ENCODE data around the gene PSMC1. TPM values are rescaled to one million over a fixed set of nuclear protein-coding genes. Genes with fewer than 3 reads are reported as not detected.

The PSMC1 gene
- total RNA-seq, 2 donors from 2014 or later = 108 to 122 TPM

DNA sequence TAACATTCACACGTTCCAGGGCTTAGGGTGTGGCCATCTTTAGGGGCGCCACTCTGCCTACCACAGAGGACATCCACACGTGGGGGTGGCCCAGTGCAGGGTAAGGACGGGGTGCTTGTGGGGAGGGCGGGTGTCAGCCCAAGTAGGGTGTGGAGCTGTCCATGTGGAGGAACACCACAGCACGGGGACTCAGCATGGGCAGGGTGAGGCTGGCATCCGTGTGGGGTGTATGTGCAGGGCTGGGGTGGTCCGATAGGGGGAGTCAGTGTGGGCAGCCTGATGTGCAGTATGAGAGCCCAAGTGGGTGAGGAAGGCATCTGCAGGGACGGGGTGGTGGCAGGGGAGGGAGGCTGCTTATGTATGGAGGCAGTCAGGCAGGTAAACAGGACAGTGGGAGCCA, 17.7 kb downstream of the PSMC1 start:
- Mint-ChIP-seq H3K27ac (no peak overlapping the region), H3K9me3 (no peaks in the 10 kb centered on the region), H3K36me3 (ENCODE audit: low read depth) (peaks cover 70% of the 10 kb centered on the region), H3K4me3 (no peak overlapping the region), H3K4me1 (peaks cover 4% of the 10 kb centered on the region), H3K27me3 (ENCODE audit: insufficient read depth) (no peaks in the 10 kb centered on the region)
- no peak overlapping the region for H3K4me3 ChIP-seq (ENCODE audit: low read length)
- no peaks in the 10 kb centered on the region for H3K4me1 ChIP-seq (ENCODE audit: control insufficient read depth, insufficient read depth, low read length)
- peaks cover 60% of the 10 kb centered on the region for H3K36me3 ChIP-seq (ENCODE audit: control insufficient read depth, insufficient read depth, low read length)
- peak; percentile 82 for DNase-seq
- H3K9ac ChIP-seq (ENCODE audit: extremely low read depth, low read length, poor library complexity, severe bottlenecking) = no peak overlapping the region
- H3K9me3 ChIP-seq (ENCODE audit: control insufficient read depth, low read length) = no peaks in the 10 kb centered on the region
- 91 to 97% methylated on average over 7 to 9 of the region's 9 CpGs for WGBS, 2 experiments (ENCODE audit: insufficient coverage in 1 of 2, insufficient read length in 1 of 2)
- peak; percentile 49 for TF ChIP-seq CTCF (conservative IDR thresholded peaks at IDR 0.05)
- no peak overlapping the region for H3K27ac ChIP-seq (ENCODE audit: low read depth, low read length)
- H3K27me3 ChIP-seq (ENCODE audit: control insufficient read depth, insufficient read depth, low read length, poor library complexity, severe bottlenecking) = no peaks in the 10 kb centered on the region

DNA sequence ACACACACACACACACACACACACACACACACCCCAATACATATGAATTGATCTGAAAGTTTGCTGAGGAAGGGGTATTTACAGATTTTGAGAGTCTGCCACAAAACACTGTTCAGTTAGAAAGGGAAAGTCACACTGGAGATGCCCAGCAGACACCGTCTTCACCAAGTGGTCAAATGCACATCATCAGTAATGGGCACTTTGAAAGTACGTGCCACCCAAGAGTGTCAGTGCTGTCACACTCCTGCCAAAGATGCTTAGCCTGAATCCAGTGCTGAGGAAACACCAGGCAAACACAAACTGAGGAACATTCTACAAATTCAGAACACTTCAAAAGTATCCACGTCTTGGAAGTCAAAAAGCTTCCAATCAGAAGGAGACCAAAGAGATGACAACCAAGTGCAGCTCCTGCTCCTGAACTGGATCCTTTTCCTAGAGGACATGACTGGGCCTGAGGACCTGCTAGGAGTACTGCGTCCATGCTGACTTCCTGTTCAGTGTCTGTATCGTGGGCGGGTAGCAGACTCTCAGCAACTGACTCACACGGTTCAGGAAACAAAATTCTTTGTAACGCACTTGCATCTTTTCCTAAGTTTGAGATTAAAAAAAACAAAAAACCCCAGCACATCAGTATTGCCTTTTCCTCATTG, 18.6 kb downstream of the PSMC1 start:
- H3K4me3 ChIP-seq (ENCODE audit: low read length) = no peak overlapping the region
- no peak overlapping the region for H3K9ac ChIP-seq (ENCODE audit: extremely low read depth, low read length, poor library complexity, severe bottlenecking)
- H3K36me3 Mint-ChIP-seq (ENCODE audit: low read depth) = peaks cover 61% of the 10 kb centered on the region
- peaks cover 4% of the 10 kb centered on the region for H3K4me1 Mint-ChIP-seq
- H3K9me3 Mint-ChIP-seq = no peaks in the 10 kb centered on the region
- TF ChIP-seq CTCF (conservative IDR thresholded peaks at IDR 0.05) = no peak
- WGBS, 2 experiments (ENCODE audit: insufficient coverage in 1 of 2, insufficient read length in 1 of 2) = 92 to 93% methylated on average over 8 of the region's 8 CpGs
- peak overlapping the region; percentile 23 for H3K27ac Mint-ChIP-seq
- H3K4me3 Mint-ChIP-seq = no peak overlapping the region
- no peaks in the 10 kb centered on the region for H3K9me3 ChIP-seq (ENCODE audit: control insufficient read depth, low read length)
- H3K27me3 Mint-ChIP-seq (ENCODE audit: insufficient read depth) = no peaks in the 10 kb centered on the region
- H3K4me1 ChIP-seq (ENCODE audit: control insufficient read depth, insufficient read depth, low read length) = no peaks in the 10 kb centered on the region
- DNase-seq = no peak
- H3K27me3 ChIP-seq (ENCODE audit: control insufficient read depth, insufficient read depth, low read length, poor library complexity, severe bottlenecking) = no peaks in the 10 kb centered on the region
- H3K36me3 ChIP-seq (ENCODE audit: control insufficient read depth, insufficient read depth, low read length) = peaks cover 52% of the 10 kb centered on the region
- no peak overlapping the region for H3K27ac ChIP-seq (ENCODE audit: low read depth, low read length)

DNA sequence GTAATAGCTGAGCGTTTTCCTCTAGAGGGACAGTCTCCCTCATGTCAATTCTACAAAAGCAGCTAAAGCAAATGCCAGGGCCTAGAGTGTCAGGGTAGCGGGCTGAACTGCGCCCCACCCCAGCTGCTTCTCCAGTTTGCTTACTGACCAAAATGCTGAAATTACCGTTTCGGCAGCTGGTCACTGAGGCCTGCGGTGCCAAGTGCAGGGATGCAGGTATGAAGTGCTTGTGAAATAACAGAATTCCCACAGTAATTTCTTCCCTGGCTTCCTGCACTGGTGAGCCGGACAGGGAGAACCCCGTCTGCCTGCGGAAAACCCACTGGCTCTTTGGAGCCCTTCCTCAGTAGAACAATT, 19.1 kb downstream of the PSMC1 start:
- Mint-ChIP-seq H3K4me3 (no peak overlapping the region), H3K9me3 (no peaks in the 10 kb centered on the region), H3K36me3 (ENCODE audit: low read depth) (peaks cover 58% of the 10 kb centered on the region), H3K27me3 (ENCODE audit: insufficient read depth) (no peaks in the 10 kb centered on the region), H3K4me1 (peaks cover 4% of the 10 kb centered on the region), H3K27ac (no peak overlapping the region)
- peaks cover 47% of the 10 kb centered on the region for H3K36me3 ChIP-seq (ENCODE audit: control insufficient read depth, insufficient read depth, low read length)
- no peaks in the 10 kb centered on the region for H3K9me3 ChIP-seq (ENCODE audit: control insufficient read depth, low read length)
- H3K4me1 ChIP-seq (ENCODE audit: control insufficient read depth, insufficient read depth, low read length) = no peaks in the 10 kb centered on the region
- TF ChIP-seq CTCF (conservative IDR thresholded peaks at IDR 0.05) = no peak
- no peak overlapping the region for H3K27ac ChIP-seq (ENCODE audit: low read depth, low read length)
- H3K27me3 ChIP-seq (ENCODE audit: control insufficient read depth, insufficient read depth, low read length, poor library complexity, severe bottlenecking) = no peaks in the 10 kb centered on the region
- WGBS, 2 experiments (ENCODE audit: insufficient coverage in 1 of 2, insufficient read length in 1 of 2) = 86 to 94% methylated on average over 5 to 9 of the region's 9 CpGs
- no peak overlapping the region for H3K9ac ChIP-seq (ENCODE audit: extremely low read depth, low read length, poor library complexity, severe bottlenecking)
- DNase-seq = no peak
- H3K4me3 ChIP-seq (ENCODE audit: low read length) = no peak overlapping the region
